RPMI8226 (cell line): Measurements from ENCODE around the gene DIS3L2.
A peak's percentile ranks its signal among the peaks of the same experiment; 100 is the strongest.
"Not testable (repeated sequence)": the region's sequence is repeated elsewhere in the genome, so short reads cannot be mapped to it uniquely, and the experiment has no call there.

Experiments used
- DNase-seq: peaks from one replicate; pipeline ENCODE4 v3.0.0-alpha.2; 2015

Gene DIS3L2

DNA sequence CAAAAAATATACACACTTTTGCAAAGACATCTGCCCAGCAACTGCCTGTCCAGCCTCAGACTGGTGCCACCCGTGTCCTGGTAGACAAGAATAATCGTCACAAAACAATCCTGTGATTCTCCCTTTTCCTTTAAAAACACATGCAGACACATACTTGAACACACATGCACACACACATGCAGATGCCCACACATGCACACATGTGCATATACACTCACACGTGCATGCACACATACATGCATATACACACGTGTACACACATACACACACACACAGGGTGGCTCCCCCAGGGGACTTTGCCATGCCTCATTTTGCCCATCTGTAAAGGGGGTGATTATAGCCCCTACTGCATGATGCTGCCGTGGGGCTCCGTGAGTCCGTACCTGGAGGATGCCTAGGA is 392.1 kb downstream of the DIS3L2 start:
- DNase-seq: no peak

DNA sequence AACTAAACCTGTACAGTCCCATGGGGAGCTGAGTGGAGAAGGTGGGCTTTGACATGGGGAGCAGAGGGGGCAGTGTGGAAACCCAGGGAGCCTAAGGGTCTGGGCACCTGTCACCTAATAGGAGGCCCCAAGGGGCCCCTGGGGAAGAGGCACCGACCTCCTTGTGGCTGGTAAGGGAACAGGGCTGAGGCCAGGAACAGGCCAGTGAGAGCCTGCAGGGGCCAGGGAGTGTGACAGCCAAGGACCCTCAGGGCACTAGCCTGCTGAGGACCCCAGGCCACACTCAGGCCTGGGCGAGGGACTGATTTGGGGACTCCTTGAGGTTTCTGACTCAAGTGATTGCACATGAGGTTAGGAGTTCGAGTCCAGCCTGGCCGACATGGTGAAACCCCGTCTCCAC is 392.6 kb downstream of the DIS3L2 start:
- DNase-seq: no peak

DNA sequence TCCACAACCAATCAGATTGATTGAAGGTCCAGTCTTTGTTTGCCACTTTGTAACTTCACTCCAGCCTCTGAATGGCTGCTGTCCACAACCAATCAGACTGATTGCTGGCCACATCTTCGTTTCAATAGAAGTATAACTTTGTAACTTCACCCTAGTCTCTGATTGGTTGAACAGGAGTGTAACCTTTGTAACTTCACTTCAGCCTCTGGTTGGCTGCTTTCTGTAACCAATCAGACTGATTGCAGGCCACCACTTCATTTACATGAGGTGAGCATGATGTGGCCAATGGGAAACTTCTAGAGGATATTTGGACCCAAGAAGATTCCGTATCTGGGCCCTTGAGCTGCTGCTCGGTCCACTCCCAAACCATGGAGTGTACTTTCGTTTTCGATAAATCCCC is 400.1 kb downstream of the DIS3L2 start:
- no peak for DNase-seq

DNA sequence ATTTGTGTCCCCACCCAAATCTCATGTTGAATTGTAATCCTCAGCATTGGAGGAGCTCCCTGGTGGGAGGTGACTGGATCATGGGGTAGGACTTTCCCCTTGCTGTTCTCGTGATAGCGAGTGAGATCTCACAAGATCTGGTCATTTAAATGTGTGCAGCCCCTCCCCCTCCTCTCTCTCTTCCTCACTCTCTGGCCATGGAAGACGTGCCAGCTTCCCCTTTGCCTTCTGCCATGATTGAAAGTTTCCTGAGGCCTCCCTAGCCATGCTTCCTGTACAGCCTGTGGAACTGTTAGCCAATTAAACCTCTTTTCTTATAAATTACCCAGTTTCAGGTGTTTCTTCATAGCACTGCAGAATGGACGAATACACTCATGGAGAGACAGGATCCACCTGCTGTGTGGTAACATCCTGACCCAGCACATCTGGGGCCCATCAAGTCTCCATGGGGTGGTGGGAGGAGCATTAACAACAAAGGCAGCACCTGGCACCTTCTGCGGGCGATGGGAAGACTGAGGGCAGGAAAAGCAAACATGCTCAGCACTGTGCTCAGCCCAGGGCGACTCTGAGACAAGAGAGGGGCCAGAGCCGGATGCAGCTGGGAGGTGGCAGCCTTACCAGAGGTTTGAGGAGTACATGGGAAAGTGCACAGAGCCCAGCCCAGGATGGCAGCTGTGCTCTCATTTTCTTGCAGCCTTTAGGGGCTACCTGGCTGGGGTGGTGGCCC is 400.8 kb downstream of the DIS3L2 start:
- peak; percentile 89 for DNase-seq

DNA sequence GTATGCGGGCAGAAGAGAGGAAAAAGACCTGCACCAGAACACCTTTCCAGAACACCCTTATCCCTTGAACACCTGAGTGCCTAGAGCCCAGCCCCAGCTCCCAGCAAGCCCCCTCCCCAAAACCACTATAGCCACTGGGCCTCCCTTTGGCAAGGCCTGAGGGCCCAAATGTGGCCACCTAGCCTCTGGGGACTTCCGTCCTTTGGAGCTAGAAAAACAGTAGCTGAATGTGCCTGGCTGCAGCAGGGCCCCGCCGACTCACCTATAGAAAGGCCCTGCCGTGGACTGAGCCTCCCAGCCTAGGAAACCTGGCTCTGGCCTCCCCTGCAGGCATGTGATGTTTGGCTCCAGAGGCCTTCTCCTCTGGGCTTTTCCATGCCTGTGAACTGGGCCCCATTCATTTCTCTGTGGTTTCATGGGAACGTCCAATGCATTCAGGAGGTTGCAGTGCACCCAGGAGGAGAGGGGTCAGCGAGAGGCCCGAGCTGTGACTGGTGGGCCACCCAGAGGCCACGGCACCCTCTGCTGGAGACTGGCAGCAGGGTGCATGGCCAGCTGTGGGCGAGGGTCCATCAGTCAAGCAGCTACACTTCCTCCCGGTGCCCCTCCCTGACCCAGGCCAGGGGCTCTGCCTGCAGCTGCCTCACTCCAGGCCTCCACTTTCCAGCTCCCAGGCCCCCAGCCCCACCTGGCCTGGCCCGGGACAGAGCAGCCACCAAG is 401.7 kb downstream of the DIS3L2 start:
- DNase-seq: not testable (repeated sequence)

DNA sequence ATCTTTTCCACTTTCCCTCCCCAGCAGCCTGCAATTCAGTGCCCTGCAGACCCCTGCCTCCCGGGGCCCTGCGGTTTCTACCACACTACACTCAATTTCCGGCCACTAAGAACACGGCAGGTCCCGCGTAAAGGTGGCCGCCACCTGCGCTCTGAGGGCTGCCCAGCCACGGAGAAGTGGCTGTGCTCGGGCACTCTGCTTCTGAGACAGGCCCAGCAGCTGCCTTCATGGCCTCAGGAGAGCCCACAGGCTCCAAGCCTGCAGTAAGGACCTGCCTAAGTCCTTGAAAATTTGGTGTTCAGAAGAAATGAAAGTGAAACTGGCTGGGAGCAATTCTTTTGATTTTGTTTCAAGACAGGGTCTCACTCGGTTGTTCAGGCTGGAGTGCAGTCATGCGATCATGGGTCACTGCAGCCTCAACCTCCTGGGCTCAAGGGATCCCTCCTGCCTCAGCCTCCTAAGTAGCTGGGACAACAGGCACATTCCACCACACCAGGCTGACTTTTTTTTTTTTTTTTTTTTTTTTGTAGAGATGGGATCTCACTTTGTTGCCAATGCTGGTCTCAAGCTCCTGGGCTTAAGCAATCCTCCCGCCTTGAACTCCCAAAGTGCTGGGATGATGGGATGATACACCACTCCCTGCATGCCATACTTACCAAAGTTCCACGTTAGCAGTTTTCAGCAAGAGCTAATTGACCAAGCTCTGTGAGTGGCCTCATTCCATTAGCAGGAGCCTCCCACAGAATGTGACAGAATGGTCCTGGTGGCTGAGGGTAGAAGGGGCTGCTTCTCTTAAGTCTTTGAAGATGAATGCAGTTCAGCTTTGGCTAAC is 402.5 kb downstream of the DIS3L2 start:
- DNase-seq: peak; percentile 71

DNA sequence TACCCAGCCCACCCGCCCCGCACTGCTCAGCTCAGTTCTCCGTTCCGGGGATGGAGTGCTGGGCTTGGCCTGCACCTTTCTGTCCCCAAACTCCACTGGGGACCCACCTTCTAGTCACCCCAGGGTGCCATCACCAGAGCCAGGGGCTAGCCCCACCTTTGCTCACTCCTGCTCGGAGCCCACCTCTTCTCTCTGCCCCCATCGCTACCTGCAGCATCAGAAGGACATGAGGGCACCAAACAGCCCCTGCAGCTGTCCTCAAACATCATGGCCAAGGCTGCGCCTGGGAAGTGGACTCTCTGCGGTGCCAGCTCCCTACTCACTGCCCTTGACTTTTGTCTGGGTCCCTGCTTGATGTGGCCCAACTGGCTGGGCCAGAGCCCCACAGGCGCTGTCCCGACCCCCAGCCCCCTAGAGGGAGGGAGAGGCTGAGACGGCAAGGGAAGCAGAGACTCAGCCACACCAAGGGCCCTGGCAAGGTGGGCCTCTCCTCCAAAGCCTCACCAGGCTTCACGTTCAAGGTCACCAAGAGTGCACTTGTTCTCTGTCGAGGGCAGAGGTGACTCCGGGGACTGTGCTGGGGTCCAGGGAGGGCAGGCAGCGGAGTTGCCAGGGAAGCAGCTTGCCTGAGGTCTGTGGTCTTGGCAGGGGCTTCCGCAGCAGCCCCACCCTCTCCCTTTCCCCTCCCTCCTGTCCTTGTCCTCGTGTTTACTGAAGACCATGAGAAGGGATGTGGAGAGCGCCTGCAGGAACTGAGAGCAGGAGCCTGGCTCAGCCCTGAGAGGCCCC is 403.5 kb downstream of the DIS3L2 start:
- DNase-seq: not testable (repeated sequence)

DNA sequence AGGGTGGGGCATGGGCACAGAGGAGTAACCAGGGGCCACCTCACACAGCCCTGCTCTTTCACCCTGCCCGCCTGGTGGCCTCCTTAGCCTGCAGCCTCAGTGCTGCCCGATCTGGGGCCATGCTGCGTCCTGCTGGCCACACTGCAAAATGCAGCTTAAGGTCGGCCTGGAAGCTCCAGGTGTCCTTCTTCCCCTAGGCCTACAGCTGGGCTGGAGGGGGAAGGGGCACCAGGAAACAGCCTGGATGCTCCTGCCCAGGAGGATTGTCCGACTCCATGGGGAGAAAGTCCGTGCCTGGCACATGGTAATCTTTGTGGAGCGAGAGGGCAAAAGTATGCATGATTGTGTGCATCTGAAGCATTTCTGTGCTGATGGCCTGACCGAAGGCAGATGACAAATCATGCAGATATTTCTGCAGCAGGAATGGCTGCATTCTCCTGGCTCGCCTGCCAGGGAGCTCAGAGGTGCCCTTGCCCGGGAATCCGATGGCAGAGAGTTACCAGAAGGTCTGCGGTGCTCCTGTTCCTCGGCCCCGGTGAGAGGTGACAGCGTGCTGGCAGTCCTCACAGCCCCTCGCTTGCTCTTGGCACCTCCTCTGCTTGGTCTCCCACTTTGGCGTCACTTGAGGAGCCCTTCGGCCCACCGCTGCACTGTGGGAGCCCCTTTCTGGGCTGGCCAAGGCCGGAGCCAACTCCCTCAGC is 404.3 kb downstream of the DIS3L2 start:
- DNase-seq: peak; percentile 64

DNA sequence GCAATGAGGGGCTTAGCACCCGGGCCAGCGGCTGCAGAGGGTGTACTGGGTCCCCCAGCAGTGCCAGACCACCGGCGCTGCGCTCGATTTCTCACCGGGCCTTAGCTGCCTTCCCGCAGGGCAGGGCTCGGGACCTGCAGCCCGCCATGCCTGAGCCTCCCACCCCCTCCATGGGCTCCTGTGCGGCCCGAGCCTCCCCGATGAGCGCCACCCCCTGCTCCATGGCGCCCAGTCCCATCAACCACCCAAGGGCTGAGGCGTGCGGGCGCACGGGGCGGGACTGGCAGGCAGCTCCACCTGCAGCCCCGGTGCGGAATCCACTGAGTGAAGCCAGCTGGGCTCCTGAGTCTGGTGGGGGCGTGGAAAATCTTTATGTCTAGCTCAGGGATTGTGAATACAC is 404.9 kb downstream of the DIS3L2 start:
- not testable (repeated sequence) for DNase-seq

DNA sequence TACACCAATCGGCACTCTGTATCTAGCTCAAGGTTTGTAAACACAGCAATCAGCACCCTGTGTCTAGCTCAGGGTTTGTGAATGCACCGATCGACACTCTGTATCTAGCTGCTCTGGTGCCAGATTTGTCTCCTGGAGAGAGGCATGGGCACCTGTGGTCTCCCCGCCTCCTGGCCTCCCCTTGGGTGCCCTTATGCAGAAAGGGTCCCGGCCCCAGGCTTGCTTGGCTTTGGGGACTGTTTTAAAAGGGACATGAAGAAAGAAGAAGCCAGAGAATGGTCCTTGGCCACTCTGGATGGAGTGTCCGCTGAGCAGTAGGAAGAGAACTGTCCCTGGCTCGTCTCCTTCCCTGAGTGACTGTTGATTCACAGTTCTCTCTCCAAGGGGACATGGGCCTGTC is 405.5 kb downstream of the DIS3L2 start:
- DNase-seq: no peak

DNA sequence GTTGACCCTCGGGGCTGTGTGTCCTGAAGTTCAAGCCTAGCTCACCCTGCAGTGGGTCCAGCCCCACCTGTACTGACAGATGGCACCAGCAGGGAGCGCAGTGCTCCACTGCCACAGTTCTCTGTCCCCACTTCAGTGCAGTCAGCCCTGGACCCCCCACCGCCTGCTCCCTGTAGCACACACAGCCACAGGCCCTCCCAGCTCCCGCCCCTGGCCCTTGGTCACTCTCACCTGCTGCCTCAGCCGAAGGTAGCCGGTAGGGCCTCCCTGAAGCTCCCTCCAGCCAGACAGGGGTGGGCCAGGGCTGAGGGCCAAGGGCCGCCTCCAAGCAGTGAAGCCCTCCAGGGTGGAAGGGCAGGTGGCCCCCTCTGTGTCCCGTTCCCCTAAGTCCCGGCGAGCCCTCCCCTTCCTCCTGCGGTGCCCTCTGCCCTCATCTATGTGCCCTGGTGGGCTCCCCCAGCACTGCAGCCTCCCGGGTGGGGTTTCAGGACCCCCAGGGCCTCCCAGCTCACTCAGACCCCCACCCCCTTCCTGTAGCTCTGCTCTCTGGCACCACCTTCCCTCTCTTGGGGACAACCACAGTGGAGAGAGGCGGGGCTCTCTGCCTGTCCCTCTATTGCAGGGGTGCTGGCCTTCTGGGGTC is 406.2 kb downstream of the DIS3L2 start:
- no peak for DNase-seq

DNA sequence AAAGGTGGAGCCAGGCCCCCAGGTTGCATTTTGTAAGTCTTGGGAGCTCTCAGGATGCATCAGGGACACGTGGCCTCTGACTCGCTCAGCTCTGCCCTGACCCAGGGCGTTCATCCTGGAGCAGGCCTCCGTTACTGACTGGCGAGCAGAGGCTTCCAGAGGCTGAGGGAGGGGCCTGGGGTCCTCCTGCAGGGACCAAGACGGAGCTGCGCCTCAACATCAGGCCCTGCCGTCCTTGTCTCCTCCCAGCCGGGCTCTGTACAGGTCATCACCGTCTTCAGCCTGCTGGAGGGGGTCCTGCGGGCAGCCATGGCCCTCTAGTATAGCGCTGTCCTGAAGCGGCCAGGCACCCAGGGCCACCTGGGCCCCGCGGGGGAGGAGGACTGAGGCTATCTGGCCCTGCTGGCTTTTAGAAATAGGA is 406.8 kb downstream of the DIS3L2 start:
- DNase-seq: no peak

DNA sequence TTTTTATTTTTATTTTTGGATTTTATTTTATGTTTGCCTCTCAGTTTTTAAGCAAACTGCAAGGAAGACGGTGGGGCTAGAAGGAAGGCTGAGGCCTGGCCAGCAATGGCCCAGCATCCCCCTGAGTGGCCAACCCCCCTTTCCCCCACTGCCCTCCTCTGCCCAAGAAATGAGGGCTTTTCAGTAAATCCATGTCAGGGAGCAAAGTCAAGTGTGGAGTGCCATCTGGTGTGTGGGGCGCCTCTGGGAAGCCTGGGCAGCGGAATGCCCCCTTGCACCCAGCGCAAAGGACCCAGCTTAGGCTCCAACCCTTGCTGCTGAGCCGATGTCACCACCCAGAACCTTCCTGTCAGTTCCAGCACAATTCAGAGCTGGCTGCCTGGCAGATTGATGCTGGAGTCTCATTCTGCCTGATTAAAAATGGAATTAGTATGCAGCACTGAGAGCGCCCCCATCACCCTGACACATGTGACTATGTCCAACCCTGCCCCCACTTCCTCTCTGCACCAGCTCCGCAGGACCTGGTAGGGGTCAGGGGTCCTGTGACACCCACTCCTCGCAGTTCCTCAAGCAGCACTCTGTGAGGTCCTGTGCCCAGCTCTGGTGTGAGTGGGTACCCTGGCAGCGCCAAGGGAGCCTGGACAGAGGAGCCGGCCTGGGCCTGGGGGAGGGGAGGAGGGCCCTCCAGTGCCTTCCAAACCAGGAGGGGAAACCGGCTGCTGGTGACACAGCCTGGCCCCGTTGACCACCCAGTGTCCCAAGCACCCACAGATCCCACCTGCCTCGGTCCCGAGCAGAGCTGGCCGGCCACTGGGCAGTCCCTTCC is 407.8 kb downstream of the DIS3L2 start:
- no peak for DNase-seq

DNA sequence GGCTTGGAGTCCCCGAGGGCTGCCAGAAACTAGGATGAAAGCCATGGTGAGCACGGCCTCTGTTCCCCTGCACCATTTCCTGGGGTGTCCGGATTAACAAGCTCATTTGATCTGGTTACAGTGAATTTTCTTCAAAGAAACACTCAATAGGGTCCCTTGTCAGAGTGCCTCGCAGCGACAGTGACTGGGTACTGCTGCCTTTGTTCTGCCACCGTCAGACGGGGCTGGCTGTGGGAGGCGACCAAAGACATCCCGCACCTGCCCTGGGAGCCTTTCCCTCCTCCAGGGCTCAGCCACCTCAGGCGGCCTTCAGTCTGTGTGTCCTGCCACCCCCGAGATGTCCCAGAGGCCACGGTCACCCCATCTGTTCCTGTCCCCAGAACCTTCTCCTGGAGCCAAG is 408.5 kb downstream of the DIS3L2 start:
- not testable (repeated sequence) for DNase-seq

DNA sequence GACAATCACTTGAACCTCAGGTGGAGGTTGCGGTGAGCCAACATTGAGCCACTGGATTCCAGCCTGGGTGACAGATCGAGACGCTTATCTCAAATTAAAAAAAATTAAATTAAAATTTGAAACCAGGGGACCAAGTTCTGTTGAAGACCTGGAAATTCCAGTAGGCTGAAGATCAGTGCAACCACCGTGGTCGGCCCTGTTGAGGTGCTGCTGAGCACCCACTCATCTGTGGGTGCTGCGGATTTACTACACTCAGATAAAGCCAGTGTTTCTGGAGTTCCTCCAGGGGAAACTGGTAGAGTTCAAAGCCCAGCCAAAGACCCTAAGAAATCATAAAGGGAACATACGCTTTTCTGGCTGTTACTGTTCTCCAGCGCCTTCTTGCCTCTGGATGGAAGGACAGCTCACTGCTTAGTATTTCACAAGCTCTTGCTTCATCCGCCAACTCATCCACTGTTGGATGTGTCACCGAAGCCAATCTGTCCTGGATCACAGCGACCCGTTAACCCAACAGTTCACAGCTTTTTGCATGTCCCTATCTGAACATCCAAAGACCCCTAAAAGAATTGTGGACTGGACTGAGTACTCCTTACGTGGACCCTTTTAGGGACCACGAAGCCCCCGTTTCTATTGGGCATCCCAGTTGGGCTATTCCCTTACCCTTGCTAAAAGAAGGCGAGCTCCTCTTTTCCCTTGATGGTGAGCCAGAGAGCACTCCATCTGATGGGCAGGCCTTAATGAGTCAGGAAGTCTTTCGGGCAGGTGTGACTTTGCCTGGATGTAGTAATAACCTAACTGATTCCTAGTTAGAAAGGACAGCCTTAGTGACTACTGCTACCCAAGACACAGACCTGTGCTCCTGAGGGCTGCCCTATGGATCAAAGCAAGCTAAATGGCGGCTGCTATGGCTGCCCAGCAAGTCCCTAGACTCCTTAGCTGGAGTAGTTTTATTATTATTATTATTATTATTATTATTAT is 411.0 kb downstream of the DIS3L2 start:
- DNase-seq: no peak

DNA sequence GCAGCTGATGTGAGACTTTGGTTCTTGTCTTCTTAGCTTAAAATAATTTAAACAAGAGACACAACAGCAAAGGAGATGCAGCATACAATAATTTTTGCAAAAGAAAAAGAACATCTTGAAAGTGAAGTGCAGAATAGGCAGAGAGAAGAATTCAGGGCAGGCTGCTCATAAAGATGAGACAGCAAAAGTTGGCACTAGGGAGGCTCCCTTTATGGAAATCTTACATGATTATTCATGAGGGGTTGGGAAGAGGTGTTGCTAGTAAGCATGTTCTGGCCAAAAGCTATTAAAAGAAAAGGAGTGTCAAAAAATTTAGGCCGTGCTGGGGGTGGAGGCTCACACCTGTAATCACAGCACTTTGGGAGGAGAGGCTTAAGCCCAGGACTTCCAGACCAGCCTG is 412.8 kb downstream of the DIS3L2 start:
- no peak for DNase-seq

DNA sequence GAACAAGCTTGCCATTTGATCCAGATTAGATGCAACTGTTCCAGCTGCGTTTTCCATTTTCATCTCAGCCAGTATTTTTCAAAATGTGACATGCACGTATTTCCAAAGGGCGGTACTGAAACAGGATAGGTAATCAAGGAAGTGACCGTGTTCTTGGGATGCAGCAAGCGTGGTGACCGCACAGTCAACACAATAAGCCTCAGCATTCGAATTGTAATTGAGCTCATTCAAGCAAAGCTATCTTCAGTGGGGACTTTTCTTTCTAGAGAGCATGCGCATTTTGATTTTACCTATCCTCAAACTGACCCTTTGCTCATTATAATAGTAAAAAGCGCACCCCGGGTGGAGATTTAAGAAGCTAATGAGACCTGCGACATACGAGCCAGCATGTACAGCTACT is 413.7 kb downstream of the DIS3L2 start:
- DNase-seq: no peak

DNA sequence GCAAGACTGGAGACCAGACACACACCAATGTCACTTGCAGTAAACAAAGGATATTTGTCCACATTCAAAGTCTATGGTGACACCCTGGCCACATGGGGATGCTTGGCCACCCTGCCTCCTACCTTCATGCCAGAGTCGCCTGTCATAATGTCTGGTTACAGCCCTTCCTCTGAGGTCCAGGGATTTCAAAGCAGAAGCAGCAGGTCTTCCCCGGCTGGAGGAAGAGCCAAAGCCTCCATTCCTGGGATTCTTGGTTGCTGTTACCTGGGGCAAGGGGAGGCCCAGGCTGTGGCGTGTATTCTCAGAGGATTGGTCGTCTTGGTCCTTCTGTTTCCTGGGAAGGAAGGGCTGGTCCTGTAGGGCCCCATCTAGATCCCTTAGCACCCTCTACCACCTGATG is 414.7 kb downstream of the DIS3L2 start:
- no peak for DNase-seq

DNA sequence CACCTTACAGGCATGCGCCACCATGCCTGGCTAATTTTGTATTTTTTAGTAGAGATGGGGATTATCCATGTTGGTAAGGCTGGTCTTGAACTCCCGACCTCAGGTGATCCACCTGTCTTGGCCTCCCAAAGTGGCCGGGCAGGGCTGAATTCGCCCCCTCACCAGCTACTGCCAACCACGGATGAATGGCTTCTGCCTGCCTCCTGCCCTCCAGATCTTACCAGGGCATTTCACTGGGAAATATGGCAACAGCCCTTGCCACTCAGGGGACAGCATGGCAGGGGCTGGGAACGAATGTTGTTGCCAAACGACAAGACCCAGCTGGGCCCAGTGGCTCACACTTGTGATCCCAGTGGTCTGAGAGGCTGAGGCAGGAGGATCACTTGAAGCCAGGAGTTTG is 415.2 kb downstream of the DIS3L2 start:
- DNase-seq: no peak

DNA sequence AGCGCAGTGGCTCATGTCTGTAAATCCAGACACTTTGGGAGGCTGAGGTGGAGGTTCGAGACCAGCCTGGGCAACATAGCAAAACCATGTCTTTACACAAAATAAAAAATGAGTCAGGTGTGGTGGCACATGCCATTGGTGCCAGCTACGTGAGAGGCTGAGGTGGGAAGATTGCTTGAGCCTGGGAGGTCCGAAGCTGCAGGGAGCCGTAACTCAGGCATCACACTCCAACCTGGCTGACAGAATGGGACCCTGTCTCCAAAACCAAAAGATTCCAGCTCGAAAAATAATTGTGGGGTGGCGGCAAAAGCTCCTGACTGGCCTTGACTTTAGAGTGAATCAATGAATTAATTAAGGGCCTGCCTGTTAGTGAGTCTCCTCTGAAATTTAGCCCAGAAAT is 415.8 kb downstream of the DIS3L2 start:
- no peak for DNase-seq
